NCI-H446 (cell line): Measurements from ENCODE around the gene SSR2.
"Not testable (repeated sequence)": the region's sequence is repeated elsewhere in the genome, so short reads cannot be mapped to it uniquely, and the experiment has no call there.

Experiments used
- DNase-seq, 2 experiments: peaks; one replicate each; lab custom pipeline; 2025; lab: John Stamatoyannopoulos, UW

Gene SSR2

DNA sequence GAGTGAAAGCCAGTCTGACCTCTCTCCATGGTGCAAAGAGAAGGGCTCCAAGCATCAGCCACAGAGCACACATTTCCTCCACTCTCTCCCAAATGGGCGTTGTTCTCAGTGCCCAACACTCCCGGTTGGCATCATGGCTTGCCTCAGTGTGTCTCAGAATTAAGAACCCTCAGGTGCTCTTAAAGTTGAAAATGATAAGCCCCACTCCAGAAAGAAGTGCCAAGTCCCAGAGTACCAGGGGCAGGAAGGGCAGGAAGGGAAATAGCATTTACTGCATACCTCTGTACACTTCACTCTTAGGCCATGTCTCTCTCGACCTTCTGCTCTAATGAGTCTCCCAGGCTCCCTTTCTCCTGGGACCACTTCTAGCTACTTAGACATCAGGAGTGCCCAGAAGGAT, 27.2 kb downstream of the SSR2 start:
- no peak for DNase-seq

DNA sequence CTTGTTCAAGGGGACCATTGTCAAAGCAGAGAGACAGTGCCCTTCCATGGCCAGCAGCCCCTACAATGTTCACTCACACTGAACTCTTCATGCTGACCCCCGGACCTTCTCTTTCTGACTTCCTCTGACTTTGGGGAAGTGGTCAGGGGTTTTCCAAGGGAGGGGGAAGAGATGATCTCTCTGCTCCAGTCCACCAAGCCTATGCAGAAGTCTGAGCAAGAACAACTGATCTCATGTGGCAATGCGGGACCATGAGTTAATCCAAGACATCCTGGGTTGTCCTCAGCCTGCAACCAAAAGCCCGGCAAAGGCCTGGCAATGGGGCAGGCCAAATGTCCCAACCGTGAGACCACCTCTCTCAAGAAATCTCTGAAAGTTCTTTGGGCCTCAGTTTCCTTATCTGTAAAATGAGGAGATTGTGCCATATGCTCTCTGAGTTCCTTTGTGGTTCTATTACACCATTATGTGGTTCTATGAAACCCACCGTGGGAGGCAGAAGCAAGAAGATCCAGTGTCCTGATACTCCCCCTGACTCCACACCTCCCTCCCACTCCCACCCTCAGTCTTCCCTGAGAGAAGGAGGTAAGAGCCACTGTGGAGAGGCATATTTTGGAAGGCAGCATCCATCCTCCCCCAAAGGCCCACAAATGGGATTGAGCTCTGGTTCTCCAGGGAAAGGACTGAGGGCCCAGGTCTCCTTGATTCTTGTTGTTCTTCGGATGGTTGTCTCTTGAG, 30.6 kb downstream of the SSR2 start:
- no peak for DNase-seq

DNA sequence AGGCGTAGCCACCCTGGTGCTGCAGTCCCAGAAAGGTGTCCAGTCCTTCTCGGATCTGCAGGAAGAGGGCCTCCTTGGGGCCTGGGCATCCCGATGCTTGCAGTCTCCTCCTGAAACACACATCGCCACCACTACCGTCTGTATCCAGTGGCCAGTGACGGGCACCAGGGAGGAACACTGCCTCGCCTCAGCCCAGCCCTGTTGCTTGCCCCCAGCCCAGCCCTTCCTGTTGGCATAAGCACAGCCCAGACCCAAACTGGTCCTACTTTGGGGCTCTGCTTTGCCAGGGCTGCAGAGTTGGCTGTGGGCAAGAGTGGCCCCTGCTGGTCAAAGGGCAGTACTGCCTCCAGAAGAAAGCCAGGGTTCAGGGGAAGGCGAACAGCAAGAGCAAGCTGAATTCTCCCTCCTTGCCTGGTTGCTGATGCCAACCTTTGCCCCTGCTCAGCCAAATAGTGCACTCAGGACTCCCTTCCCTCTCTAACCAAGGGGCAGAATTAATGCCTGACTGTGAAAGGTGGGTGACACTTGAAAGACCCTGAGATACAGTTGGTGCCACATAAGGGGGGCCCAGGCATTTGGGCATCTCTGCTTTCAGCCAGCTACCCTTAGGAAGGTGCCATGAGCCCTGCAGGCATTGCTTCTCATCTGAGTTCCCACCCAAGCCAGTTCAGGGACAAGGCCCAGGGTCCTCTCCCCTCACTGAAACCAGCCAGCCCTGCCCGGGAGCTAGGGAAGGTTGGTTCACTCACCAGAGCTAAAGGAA, 31.3 kb downstream of the SSR2 start:
- peak; percentile 51 to 83 for DNase-seq

DNA sequence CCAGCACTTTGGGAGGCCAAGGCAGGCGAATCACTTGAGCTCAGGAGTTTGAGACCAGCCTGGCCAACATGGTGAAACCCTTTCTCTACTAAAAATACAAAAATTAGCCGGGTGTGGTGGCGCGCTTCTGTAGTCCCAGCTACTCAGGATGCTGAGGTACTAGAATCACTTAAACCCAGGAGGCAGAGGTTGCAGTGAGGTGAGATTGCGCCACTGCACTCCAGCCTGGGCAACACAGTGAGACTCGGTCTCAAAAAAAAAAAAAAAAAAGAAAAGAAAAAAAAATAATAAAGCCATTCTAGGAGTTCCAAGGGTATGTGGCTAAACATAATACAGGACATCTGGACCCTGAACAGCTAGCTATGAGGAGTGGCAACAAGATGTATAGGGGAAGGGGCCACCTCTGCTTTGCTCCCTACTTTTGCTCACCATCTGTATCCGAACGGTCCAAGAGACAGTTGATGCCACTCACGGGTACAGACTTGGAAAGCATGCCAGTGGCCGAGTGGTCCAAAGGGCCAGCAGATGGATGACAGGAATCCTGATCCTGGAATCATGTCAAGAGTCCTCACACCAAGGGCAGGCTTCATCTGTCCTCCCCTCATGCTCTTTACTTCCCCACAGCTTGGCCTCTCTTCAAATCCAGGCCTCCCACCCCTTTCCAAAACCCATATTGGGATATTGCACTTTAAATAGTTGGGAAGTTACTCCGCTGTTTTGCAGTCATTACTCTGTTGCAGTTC, 35.7 kb downstream of the SSR2 start:
- not testable (repeated sequence) for DNase-seq

DNA sequence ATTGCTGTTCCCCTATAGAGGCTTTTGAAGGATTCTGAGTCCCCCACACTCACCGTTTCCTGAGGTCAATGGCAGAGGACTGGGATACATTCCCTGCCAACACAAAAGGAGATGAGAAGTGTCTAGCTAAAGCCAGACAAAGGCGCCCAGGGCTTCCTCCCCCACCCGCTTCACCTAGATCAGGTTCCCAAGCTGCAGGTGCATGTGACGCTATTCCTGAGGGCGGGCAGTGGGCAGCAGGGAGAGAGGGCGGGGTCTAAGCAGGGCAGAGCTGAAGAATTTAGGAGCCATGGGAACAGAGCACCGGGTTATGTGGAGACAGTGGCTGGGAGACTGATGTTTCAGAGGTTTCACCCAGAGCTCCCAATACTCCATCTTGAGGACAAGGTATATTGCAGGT, 36.4 kb downstream of the SSR2 start:
- DNase-seq: no peak

DNA sequence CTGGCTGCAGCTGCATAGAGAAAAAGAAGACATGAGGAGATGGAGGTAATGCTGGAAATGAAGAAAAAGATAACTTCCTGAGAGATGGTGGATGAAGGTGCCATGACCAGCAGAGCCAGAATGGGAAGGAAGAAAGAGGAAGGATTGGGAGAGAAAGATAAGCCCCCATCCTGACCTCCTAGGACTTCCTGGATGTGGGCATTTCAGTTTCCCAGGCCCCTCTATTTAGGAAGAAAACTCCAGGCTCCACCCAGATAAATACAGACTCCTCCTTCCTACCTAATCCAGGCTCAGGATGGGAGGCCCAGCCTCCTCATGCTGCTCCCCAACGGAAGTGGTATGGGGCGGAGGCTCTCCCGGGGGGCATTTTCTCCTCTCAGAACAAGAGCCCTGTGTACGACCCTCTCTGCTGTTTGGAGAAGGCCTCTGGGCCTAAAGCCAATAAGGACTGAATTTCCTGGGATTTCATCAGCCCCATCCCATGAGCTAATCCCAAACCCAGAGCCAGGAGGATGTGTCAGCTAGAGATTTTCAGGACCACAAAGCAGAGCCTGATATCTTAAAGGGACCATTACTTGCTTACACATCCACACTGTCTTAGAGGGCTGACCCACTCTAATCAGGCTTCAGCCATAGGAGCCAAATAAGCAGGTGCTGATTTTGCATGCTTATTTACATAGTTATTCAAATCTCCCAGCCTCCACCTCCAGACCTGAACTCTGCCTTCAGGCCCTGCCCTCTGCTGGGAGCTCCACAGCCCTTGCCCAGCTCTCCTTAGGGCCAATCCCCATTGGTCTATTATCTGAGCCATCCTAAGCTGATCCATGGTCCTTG, 37.3 kb downstream of the SSR2 start:
- peak; percentile 72 to 77 for DNase-seq

DNA sequence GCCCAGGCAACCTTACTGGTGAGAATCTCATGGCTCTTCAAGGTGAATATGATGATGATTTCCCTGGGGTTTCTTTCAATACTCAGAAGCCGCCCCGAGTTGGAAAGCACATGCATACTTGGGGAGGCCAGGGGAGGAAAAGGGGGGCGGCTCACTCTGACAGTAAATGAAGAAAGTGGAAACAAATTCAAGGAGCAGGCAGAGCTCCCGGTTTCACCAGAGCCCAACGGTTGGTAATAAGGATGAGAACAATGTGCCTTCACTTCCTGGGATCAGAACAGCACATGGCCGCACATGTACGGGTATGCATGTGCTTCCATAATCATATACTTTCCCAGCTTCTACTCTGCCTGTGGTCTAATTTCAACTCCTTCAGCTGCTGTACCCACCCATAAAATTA, 38.6 kb downstream of the SSR2 start:
- DNase-seq: no peak

DNA sequence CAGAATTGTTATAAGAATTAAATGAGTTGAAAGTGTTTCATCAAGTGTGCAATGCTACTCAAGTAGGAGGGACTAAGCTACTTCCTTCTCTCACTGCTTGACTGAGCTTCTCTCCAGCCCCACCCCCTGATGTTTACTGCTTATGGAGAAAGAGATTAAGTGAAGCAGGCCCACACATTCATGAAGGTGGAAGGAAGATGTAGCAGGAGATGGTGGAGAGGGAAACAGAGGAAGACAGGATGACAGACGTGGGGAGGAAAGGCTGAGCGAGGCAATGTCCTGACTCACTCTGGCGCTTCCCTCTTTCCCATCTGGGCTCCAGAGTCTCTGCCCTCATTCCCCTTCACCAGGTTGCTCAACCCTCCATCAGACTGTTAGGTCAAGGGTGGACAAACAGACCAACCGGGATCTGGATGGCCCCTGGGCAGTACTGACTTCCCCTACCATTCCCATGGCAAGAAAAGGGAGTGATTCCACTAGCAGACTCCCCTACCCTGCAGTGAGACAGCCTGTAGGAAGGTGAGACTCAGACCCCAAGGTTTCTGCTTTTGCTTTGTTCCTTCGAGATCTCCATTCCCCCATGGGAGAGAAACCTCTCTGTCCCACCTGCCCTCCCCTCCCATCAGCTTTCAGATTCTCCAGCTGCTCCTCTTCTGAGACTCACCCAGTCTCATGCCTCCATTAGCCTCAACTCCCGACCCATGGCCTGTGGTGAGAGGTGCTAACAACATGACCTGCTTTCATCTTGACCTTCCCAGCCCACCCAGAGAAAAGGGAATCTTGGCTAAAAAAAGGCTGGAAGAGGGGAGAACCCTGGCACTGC, 39.3 kb downstream of the SSR2 start:
- no peak for DNase-seq

DNA sequence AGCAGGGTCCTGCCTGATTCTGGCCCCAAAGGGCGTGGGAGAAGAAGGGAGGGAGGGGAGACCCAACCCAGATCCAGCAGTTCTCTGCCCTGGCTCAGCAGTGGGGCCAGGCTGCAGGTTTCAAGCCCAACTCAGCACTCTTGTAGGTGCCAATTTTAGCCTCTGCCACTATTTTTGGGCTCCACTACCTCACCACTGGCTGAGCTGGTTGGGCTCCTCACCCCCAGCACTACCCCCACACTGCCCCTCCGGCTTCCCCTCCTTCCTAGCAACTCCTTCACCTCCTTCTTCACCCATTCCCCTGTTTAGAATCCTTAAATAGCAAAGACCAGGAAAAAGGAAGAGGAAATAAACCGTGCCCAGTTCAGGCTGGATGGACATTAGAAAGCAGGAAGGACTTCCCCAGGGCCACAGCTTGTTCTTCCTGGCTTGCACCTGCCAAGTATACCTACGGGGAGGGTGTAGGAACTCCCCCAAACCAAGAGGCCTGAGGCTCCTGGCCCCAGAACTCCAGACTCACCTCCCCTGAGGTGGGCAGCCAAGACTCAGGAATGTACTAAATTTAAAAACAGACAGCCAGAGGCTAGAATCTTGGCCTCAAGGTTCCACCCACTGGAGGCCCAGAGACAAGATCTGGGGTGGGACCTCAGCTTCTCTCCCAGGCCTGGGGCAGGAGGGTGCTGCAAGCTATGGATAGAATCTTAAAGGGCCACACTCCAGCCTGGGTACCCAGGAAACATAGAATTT, 41.0 kb downstream of the SSR2 start:
- no peak for DNase-seq

DNA sequence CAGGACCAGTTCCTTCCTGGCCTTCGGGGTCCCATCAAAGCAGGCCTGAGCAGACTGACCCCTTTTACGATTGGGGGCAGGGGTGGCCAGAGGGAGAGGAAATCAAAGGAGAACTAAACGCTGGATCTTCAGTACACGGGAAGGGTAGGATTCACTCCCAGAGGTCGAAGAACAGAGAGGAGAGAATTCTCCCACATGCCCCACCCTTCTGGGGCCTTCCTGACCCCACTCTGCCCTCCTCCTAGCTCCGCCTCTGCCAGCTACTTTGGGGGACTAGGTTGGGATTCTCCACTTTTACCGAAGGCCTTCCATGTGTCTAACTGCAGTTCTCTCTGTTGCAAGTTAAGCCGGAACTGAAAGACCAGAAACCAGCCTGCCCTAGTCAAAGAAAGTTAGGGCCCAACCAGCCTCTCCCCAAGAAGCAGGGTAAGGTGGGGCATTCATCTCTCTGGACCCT, 41.8 kb downstream of the SSR2 start:
- no peak for DNase-seq

DNA sequence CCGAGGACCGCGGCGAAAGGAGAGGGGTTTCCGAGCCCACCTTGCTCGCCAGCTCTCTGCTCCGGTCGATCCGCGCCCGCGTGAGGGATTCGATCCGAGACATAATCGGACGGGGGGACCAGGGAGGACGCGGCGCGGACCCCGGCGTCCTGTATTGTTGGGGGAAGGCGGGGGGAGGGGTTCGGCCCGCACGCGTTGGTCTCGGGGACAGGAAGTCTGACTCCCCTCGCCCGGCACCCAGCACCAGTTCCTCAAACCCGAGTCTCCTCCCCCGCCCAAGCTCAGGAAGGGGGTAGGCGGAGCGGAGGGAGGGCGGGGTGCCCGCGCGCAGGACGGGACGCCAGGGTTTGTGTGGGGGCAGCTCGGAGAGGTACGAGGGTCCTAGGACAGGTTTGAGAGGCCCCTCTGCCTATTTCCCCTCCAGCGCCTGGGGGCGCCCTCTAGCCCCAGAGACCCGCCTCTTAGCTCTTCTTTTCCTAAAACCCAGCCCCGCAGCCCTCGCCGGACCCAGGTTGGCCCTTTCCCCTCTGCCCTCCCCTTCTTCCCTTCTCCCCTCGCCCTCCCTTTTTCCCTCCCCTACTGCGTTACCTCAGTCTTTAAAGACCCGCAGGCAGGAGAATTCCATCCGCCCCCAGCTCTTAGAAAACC, 42.3 kb downstream of the SSR2 start, which contains the start of gene ARHGEF2:
Gene ARHGEF2 (minus strand): TSS at position 223 of the 648 bp plus-strand sequence. CDS start 120 bp downstream, at position 103.
- peak in 1 of 2 experiments; percentile 68 for DNase-seq

DNA sequence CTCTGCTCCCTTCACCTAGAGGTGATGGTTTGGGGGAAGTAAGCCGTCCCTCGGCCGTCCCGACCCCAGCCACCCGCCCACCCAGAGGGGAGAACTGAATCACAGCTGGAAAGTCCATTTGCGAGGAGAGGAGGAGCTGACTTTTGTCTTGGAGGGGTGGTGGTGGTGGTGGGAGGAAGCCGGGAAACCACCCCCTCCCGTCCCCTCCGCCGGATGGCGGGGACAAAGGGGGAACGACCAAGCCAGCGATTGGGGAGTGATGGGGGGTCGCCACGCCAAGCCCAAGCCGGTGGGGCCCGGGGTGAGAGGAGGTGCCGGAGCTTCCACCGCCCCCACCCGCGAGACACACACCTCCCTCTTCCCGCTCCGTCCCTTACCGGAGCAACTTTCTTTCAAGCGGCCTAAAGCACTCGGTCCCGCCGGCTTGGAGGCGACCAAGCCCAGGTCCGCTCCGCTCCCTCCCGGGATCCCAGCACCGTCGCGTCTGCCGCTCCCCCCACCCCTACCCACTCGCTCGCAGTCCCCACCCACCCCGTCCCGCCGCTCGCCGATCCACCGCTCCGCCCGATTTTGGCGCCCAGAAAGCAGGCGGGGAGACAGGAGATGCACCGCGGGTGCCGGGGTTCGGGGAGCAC, 42.9 kb downstream of the SSR2 start:
- DNase-seq: no peak

DNA sequence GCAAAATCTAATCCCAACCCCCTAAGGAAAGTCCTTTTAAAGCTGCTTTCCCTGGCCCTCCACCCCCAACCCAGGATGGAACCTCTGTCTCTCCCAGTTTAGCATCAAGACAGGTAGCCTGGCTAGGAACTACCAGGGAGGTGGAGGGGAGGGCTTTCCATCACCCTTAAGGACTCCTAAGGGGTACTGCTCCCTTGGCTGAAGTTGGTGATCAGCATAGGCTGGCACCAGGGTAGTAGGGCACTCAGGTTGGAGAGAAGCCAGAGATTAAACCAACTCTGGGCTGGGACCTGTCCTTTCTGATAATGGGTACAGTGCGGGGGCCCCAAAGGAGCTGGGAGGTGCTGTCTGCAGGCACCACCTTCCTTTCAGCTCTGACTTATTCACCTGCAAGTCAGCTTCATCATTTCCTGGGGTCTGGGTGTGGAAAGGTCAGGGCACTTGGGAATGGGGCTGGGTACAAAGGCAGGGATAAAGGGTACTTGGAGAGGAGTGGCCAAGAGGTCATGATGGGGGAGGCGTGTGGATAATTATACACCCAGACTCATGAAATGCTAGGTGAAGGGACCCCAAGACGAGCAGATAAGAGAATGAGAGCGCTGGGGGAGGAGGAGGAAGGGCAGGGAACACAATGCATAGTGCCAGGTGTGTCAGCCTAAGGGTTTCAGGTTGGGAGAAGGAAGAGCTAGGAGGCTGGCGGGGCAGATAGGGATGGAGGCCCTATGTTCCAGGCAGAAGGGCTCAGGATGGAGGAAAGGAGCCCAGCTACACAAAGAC, 43.6 kb downstream of the SSR2 start:
- no peak for DNase-seq

DNA sequence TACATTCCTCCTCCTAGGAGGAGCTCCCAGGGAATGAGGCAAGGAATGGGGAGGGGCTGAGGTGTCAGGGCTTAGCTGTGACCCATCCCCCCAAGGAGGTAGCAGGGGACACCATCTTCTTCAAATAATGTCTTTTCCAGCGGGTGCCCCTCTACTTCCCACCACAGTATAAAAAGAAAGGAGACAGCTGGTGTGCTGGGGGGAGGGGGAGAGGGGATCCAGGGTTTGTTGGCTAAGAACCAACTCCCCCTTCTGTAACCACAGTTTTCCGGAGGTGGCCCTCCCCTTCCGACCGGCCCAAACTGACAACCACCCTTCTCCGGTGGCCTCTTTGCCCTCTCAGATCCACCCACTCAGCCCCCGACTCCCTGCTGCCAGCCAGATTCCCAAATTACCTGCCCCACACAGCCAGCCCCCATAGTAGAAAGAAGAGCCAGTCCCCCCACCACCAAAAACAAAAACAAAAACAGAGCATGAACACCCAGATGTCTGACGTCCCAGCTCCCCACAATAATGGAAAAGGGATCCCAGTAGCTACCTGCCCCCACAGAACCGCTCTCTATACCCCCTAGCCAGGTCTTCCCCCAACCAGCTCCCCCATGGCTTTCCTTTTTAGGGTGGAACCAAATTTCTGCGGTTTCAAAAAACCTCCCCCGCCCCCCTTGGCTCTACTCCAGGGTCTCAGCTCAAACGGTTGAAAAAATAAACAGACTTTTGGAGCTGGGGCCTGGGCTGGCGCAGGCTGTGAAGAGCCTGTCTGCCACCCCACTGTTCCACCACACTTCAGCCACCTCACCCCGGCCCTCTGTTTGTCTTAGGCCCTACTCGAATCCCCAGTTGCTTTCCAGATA, 44.5 kb downstream of the SSR2 start:
- peak; percentile 71 to 84 for DNase-seq

DNA sequence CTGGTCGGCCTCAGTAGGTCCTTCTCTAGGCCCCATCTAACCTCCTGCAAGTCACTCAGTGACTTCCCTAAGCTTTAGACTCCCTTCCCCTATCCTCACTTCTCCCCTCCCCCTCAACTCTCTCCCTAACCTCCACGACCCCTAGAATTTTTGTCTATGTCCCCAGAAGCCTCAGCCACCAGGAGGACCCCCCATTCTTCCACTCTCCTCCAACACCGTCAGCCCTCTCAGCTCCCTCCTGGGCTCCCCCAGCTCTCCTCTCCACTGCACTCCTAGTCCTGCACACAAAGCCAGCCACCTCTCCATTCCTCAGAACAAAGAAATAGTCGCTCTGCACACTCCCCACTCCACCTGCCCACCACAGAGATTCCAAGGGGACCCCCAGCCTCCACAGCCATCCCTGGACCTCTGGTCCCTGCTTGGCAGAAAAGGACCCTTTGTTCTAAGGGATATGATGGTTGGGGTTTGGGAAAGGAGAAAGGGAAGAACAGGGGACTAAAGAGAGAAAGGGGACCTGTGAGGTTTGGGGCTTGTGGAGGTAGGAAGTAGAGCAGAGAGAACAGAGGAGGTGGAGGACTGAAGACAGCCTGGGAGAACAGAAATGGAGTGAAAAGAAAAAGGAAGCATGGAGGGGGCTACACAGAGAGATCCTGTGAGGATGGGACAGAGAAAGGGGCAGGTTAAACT, 45.2 kb downstream of the SSR2 start:
- DNase-seq: no peak
